ENCODE data around the gene PAOX. TPM values are rescaled to one million over a fixed set of nuclear protein-coding genes. Genes with fewer than 3 reads are reported as not detected.

Gene PAOX
- total and polyA plus RNA-seq, 2 of the 13 experiments (the other 11 are each of a cell fraction or from before 2014, with no cell fraction given) = 0.49 to 0.77 TPM

GRCh38 chr10:133349160-133349568 lies 29.9 kb upstream of the PAOX start (continued):
- TF ChIP-seq ZNF503 (CRISPR knock-in tag; IDR thresholded peaks at IDR 0.05) (no peak), MXI1 (IDR thresholded peaks at IDR 0.05; ENCODE audit: borderline replicate concordance, low read depth, low read length) (no peak), TAF1 (CRISPR knock-in tag; IDR thresholded peaks at IDR 0.05) (no peak), SKIL (CRISPR knock-in tag; IDR thresholded peaks at IDR 0.05; ENCODE audit: borderline replicate concordance) (0 out of 2 replicates have a peak, but pooled peaks have one; percentile 25), PAXIP1 (CRISPR knock-in tag; conservative IDR thresholded peaks at IDR 0.05) (no peak), NFAT5 (CRISPR knock-in tag; IDR thresholded peaks at IDR 0.05) (no peak), ZUFSP (CRISPR knock-in tag; IDR thresholded peaks at IDR 0.05; ENCODE audit: borderline replicate concordance) (no peak), ZNF776 (CRISPR knock-in tag; IDR thresholded peaks at IDR 0.05) (no peak), DNMT1 (CRISPR knock-in tag; IDR thresholded peaks at IDR 0.05) (peak; percentile 68; the same call in 1 of the 2 replicates), ATF7 (IDR thresholded peaks at IDR 0.05) (no peak), ATF7 (CRISPR knock-in tag; IDR thresholded peaks at IDR 0.05) (0 out of 2 replicates have a peak, but pooled peaks have one; percentile 10), MED13 (CRISPR knock-in tag; IDR thresholded peaks at IDR 0.05) (no peak), MEIS1 (CRISPR knock-in tag; IDR thresholded peaks at IDR 0.05; ENCODE audit: borderline replicate concordance) (0 out of 2 replicates have a peak, but pooled peaks have one; percentile 39), SMC3 (IDR thresholded peaks at IDR 0.05; ENCODE audit: low read length) (no peak), ZNF576 (CRISPR knock-in tag; IDR thresholded peaks at IDR 0.05) (no peak)

Measured in HepG2 (cell line).